Fibroblast of mammary gland (primary cell): ENCODE data around the gene ISLR2.

Source experiments
- DNase-seq: peaks from one replicate; pipeline ENCODE4 v3.0.0-alpha.2; 2010; ENCODE audit warnings: low read depth
- H3K4me3 ChIP-seq: 2 replicates; pipeline ENCODE4 v1.5.1; 2011; ENCODE audit warnings: low read depth, mild to moderate bottlenecking, low read length, moderate library complexity; ENCODE audit not compliant: control insufficient read depth
- TF ChIP-seq, protein P1 (sequence below): conservative IDR thresholded peaks from 2 replicates; pipeline ENCODE4 v1.5.1; 2011; ENCODE audit warnings: low read depth, low read length, inconsistent platforms; ENCODE audit not compliant: control insufficient read depth, insufficient read depth

ISLR2 gene

DNA sequence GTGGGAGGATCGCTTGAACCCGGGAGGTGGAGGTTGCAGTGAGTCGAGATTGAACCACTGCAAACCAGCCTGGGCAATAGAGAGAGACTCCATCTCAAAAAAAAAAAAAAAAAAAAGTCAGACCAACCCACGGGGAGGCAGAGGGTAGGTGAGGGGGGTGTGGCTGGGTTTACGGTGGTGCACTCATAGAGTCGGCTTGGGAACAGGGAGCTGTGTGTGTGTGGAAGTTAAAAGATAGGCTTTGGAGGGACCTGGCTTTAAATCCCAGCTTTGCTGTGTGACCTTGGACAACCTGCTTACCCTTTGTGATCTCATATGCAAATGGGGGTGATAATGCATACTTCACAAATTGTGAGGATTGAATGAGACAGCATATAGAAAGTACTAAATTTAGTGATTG lies 10.0 kb upstream of the ISLR2 start:
- DNase-seq, result no peak
- H3K4me3 ChIP-seq, result no peak overlapping the region
- TF ChIP-seq, protein P1, sequence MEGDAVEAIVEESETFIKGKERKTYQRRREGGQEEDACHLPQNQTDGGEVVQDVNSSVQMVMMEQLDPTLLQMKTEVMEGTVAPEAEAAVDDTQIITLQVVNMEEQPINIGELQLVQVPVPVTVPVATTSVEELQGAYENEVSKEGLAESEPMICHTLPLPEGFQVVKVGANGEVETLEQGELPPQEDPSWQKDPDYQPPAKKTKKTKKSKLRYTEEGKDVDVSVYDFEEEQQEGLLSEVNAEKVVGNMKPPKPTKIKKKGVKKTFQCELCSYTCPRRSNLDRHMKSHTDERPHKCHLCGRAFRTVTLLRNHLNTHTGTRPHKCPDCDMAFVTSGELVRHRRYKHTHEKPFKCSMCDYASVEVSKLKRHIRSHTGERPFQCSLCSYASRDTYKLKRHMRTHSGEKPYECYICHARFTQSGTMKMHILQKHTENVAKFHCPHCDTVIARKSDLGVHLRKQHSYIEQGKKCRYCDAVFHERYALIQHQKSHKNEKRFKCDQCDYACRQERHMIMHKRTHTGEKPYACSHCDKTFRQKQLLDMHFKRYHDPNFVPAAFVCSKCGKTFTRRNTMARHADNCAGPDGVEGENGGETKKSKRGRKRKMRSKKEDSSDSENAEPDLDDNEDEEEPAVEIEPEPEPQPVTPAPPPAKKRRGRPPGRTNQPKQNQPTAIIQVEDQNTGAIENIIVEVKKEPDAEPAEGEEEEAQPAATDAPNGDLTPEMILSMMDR, result no peak

DNA sequence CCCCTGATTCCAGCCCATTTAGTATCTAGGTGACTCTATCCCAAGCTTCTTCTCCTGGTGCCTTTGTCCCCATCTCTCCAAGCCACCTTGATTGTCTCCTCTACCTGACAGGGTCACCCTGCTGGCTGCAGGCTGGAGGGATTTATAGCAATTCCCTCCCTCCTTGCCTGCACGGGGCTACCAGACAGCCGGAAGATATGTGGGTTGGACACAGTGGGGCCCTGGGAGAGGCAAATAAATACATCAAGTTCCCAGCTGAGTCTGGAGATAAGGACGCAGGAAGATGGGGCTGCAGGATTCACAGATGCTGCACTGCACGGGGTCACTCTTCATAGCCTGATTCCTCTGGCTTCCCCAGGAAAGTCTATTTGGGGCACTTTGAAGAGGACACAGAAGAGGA lies 9.3 kb upstream of the ISLR2 start:
- no peak overlapping the region for H3K4me3 ChIP-seq
- no peak for DNase-seq
- TF ChIP-seq, protein P1, result no peak

DNA sequence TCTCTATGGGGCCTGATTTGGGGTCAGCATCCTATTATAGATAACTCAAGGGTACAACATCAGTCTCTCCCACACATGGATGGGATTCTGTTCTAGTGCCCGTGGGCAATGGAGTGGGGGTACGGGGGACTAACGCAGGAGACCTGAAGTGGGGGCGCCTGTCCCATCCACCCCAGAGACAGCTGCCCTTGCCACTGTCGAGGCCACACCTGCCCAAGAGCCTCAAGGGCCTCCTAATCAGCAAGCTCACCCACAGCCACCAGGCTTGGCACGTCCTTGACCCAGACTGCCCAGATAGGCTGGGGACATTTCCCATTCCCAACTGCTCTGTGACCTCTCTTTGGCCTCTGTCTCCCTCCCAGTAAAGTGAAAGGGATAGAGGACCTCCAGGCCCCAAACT lies 8.5 kb upstream of the ISLR2 start:
- TF ChIP-seq, protein P1, result no peak
- no peak overlapping the region for H3K4me3 ChIP-seq
- DNase-seq, result no peak

DNA sequence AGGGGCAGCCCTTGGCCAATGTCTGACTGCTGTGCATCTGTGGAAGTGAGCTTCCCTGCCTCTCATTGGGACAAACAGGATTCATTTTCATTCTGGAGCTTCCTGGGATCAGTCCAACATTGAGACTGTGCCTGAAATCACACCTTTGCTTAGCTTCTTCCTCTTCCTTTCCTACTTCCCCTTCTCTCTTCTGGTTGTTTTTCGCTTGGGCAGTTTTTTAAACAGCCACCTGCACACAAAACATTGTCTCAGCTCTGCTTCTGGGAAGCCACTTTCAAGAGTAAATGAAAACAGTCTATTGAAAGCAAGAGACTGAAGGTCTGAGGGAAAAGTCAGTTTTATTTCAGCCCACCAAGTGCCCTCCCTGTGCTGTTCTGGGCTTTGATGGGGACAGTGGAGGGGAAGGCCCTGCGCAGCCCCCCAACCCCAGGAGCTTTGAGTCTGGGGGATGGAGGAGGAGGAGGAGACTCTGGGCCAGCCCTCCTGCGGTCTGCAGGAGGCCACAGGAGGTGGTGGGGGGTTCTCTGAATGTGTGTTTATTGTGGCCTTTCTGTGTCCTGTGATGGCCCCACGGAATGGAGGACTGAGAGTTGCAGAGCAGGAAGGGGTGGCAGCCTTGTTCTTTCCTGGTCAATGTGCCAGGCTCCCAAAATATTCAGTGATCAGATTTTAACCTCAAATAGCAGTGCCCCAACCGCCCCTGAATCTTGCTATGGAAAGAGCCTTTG lies 7.8 kb upstream of the ISLR2 start:
- H3K4me3 ChIP-seq, result no peak overlapping the region
- DNase-seq, result no peak
- TF ChIP-seq, protein P1, result no peak

DNA sequence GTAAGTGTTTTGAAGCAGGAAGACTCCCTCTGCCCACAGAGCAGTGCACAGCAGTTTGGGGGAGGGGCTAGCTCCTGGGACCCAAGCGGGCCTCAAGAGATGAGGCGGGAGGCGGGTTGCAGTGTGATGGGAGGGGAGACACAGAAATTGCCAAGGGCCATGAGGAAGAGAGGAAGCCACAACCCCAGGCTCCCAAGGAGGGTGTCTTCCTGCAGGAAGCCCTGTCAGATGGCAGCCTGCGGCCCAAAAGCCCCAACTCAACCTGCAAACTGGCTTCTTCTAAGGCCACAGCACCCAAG lies 7.3 kb upstream of the ISLR2 start:
- no peak for DNase-seq
- no peak overlapping the region for H3K4me3 ChIP-seq
- TF ChIP-seq, protein P1, result no peak

DNA sequence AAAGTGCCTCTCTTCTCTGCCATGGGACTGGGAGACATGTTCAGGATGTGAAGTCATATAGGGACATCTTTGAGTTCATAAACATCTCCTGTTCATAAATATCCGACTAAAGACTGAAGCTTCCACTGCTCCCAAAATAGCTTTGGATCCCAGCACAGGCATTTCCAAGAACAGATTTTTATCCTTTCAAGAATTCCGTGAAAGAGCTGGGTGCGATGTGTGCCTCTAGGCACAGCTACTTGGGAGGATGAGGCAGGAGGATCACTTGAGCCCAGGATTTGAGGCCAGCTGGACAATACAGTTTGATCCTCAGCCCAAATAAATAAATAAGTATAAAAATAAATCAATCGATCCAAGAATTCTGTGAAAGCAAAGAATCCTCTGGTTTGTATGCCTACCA lies 6.7 kb upstream of the ISLR2 start:
- TF ChIP-seq, protein P1, result no peak
- no peak for DNase-seq
- no peak overlapping the region for H3K4me3 ChIP-seq

DNA sequence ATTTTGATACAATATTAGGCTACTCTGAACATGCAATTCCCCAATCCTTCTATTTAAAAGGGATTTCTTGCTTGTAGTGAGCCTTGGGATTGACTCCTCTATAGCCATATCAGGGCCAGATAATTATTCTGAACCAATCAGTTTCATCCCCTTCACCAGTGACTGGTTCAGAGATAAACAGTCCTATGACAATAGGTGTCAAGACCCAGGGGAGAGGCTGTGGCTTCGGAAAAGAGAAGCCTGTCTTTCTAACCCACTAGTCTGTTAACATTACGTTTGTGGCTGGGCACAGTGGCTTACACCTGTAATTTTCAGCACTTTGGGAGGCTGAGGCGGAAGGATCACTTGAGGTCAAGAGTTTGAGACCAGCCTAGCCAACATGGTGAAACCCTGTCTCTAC lies 6.2 kb upstream of the ISLR2 start:
- TF ChIP-seq, protein P1, result no peak
- no peak for DNase-seq
- H3K4me3 ChIP-seq, result no peak overlapping the region
